Stimulated activated CD8-positive, alpha-beta memory T cell treated with anti-CD3 and anti-CD28 coated beads, Interleukin-12 subunit alpha, Interleukin-12 subunit beta, amount 100 ng/mL, for 24 hours (primary cell): Measurements from ENCODE around the gene PCP4L1.
A peak's percentile ranks its signal among the peaks of the same experiment; 100 is the strongest.
"Not testable (repeated sequence)": the region's sequence is repeated elsewhere in the genome, so short reads cannot be mapped to it uniquely, and the experiment has no call there.

Experiments
- DNase-seq: peaks from one replicate; pipeline ENCODE4 v3.0.0-alpha.2; 2020; ENCODE audit errors: extremely low read depth

Gene PCP4L1

DNA sequence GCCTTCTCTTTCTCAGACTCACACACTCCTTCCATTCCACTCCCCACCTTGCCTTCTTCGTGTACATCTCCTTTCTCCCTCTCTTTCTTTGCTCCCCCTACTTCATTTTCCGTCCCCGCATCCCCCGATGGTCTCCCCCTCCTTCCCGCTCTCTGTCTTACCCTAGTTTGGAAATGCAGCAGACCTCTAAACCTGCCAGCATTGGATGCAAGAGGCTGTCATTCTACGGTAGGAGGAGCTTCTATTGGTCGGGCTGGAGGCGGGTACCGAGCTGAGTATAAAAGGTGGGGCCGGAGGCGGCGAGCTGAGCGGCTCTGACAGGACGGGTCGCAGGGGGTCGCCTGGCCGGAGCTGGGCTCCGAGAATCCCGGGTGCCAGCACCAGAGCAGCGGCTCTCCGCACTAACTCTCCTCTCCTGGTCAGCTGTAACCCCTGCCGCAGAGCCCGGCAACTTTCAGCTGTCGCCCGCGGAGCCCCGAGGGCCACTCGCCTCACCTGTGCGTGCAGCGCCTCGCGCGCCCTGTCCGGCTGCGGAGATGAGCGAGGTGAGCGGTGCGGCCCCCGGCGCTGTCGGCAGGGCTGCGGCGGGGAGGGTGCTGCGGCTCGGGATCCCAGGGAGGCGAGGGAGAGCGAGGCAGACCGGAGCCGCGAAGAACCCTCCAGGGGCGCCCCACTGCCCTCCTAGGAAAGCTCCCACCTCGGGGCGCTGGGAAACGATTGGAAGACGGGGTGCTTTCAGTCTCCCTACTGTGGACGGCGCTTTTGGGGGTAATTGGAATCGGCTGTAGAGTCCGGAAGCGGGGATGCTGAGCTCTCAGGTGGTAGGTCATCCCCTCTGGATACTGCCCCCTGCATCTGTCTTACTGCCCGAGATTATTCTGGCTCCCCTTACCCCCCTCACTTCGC, at the start of gene PCP4L1:
TSS of gene PCP4L1 (plus strand) at position 307 of the 906 bp plus-strand sequence. CDS start at position 537, 230 bp downstream.
- DNase-seq = peak; percentile 16

GRCh38 chr1:161209790-161210409, 48.6 kb upstream of the PCP4L1 start:
- DNase-seq = peak; percentile 51

DNA sequence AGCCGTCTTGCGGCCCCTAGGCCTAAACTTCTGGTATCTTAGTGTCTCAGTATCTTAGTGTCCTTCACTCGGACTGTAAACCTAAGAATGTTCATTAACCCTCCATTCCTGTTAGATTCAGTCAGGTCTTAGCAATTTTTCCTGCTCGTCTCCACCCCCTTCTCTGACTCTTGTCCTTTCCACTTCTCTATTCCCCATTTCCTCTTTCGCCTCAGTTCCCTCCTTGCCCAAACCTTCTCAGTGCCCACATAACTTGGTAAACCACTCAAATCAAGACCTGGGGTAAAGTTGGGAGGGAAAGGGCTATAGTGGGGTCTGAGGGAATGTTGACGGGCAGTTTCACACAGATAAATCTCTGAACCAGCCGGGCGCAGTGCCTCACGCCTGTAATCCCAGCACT, 44.2 kb upstream of the PCP4L1 start:
- DNase-seq = no peak

GRCh38 chr1:161215076-161215475, 43.5 kb upstream of the PCP4L1 start, which contains the start of gene FCER1G:
FCER1G (plus strand) TSS chr1:161215295; CDS start chr1:161215322, 27 bp downstream.
- DNase-seq = no peak

DNA sequence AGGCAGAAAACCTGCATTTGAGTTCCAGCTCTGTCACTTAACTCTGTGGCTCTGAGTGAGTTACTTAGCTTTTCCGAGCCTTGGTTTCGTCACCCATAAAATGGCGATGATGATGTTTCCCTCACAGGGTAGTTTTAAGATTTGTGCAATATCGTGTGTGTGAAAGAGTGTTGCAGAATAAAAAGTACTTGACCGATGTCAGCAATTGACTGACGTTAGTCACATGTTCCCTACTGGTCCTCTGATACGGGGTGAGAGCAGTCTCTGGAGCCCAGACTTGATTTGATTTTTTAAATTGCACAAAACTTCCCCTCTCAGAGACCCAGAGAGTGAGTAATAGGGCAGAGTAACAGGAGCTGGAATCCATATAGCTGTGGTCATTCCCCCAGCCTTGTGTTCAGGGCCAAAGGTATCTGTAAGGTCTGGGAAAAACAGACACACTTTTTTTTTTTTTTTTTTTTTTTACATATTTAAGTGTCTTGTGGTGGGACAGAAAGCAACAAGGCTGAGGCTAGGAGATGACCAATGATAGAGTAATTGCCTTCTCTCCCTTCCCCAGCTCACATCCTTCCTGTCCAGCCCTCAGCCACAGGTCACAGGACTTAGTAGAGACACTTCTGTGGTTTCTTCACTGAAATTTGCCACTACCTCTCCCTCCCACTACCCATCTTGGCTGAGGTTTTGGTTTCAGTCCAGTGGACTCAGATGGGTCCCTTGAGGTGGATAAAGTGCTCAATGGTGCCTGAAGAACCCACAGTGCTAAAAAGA, 41.4 kb upstream of the PCP4L1 start:
- no peak for DNase-seq

- DNase-seq = no peak
Measured at GRCh38 chr1:161217831-161218230, 40.7 kb upstream of the PCP4L1 start.

DNA sequence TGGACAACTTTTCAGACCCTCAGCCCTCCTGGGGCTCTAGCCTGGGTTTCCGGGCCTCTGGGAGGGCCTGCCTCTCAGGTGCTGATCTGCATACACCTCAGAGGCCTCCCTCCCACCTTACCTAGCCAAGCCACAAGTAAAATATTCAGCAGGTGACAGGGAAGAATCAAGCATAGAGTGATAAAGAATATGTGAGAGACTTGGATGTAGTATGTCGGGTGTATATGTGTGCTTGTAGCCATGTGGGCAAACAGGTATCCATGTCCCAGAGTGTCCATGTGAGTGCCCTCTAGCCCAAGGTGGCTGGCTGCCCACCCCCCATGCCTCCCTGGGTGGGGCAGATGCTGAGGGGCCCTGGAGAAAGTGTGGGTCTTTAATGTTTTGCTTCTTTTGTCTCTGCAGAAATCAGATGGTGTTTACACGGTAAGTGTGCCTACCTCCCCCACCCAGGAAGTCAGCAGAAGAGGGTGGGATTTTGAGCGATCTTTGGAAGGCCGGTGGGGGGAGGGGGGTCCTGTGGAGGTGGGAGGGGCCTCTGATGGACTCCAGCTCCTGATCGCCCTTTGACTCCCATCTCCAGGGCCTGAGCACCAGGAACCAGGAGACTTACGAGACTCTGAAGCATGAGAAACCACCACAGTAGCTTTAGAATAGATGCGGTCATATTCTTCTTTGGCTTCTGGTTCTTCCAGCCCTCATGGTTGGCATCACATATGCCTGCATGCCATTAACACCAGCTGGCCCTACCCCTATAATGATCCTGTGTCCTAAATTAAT, 40.1 kb upstream of the PCP4L1 start:
- DNase-seq = no peak

GRCh38 chr1:161219078-161219892, 39.3 kb upstream of the PCP4L1 start:
- DNase-seq = no peak

DNA sequence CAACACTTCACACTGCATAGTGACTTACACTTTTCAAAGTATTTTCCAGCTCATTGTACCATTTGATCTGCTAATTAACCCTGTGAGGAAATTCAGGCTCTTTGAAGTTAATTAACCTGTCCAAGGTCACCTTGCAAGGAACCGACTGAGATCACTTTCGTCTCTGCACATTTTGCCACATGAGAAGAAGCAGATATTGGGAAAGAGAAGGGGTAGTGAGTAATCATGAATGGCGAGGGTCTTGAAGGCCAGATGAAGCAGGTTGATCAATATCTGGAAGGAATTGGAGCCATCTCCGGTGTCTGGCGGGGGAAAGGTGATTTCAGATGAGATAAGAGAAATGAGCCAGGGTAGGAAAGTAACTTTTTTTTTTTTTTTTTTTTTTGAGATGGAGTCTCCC, 38.5 kb upstream of the PCP4L1 start:
- no peak for DNase-seq

GRCh38 chr1:161222175-161223019, 36.1 kb upstream of the PCP4L1 start:
- no peak for DNase-seq

DNA sequence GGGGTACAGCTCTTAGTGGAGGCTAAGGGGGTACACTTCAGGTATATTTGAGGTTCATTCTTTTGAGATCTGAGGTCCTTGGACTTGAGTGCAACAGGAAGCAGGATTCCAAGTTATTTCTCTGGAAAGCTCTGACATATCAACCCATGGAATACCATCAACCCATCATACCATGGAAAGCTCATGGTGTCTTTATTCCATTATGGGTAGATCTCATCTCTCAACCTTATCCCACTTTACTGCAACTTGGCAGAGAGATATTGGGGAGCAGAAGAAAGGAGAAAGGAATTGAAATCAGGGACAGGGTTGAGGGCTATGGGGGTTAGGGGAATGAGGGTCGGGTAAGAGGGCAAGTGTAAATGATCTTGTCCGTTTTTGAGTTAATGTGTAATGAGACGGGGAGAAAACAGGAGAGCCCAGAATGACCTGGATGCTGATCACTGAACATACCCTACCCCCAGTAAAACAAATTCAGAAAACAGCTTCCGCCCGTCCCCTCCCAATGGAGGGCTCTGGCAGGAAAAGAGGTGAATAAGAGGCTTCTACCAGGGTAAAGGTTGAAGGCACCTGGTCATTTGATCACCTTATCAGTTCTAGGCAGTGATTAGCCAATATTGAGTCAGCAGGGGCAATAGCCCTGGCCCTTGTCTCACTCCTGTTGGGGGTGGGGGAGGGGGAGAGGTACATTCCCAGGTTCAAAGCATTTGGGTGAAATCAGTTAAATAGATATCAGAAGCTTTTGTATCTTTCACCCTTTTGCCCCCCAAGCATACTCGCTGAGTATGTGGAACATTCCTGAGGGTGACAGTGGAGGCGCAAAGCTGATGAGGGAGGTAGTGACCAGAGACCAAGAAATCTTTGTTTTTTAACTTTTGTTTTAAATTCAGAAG, 34.5 kb upstream of the PCP4L1 start:
- no peak for DNase-seq

DNA sequence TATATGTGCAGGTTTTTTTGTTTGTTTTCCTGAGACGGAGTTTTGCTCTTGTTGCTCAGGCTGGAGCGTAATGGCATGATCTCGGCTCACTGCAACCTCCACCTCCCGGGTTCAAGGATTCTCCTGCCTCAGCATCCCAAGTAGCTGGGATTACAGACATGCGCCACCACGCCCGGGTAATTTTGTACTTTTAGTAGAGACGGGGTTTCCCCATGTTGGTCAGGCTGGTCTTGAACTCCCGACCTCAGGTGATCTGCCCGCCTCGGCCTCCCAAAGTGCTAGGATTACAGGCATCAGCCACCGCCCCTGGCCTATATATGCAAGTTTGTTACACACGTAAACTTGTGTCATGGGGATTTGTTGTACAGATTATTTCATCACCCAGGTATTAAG, 33.9 kb upstream of the PCP4L1 start:
- DNase-seq = not testable (repeated sequence)

DNA sequence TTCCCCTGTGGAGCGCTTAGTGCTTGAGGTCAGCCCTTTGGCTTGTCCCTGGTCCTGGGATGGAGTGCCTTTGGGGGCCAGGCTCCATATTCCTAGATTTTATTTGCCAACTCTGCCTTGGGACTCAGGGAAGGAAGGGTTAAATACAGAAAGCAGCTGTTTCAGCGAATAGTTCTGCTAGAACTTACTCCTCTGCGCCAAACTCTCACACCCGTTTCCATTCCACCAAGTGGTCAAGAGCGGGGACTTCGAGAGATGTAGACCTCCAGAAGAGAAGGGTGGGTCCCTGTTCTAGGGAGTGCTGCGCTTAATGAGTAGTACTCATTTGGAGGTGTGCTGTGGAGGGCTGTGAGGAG, 33.4 kb upstream of the PCP4L1 start:
- no peak for DNase-seq

DNA sequence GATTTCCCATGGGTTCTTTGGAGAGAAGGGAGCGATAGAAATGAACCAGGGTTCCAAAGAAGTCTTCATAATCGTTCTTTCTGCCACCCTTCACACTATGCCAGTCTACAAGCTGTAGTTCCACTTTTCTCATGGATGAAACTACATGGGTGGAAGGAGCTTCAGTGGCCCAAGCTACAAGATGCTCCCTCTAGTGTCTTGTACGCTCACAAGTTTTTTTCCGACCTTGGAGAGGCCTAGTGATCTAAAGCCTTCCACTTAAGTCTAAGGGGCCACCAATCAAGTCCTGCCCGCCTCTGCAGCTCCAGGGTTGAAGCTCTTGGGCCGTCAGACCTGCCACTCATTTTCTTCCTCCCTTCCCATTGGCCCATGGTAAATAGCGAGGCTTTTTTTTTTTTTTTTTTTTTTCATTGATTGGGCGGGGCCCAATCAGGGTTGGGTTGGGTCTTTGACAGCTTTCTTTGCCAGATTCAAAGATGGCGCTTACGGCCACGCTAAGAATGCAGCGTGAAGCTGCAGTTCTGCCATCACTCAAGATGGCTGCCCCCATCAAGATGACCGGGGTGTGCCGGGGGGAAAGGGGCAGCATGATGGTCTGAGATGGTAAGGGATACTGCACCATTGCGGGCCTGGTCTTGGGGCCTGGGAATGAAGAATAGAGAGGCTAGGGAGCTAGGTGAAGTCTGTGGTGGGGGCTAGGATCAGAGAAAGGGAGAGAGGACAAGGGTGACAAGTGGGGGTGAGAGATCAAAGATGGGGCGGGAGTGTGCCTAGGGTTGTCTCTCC, 32.8 kb upstream of the PCP4L1 start, which contains the start of gene TOMM40L:
TSS of gene TOMM40L (plus strand) at position 527 of the 786 bp plus-strand sequence. CDS start 430 bp downstream, outside the sequence.
- DNase-seq = peak; percentile 70

DNA sequence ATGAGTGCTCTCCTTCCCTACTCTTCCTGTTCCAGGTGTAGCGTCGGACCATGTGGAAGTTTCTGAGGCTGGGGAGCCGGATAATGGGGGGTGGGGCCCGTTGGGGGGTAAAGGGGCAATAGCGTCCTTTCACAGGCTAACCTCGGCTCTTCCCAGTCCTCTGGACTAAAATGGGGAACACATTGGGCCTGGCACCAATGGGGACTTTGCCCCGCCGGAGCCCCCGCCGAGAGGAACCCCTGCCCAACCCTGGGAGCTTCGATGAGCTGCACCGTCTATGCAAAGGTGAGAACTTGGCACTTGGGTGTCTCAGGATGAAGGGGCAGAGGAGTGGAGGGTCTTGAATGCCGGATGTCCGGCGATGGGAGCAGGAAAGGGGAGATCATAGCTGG, 32.2 kb upstream of the PCP4L1 start:
- no peak for DNase-seq

GRCh38 chr1:161226759-161227158, 31.8 kb upstream of the PCP4L1 start:
- no peak for DNase-seq

- DNase-seq = peak; percentile 78
Measured at GRCh38 chr1:161227196-161227871, 31.2 kb upstream of the PCP4L1 start.
